HepG2 (cell line): ENCODE measurements around the gene TIMM10. TPM values are rescaled to one million over a fixed set of nuclear protein-coding genes. Genes with fewer than 3 reads are reported as not detected.

ENCODE experiments used
- CCAR2 ChIP-seq: fragments of 200-400 bp; formaldehyde crosslinking; optimal IDR thresholded peaks from 2 replicates; pipeline ENCODE3; 2018; ENCODE audit warnings: low read depth, mild to moderate bottlenecking, low read length, moderate library complexity
- GLI4 ChIP-seq: sonication (generic); formaldehyde crosslinking; IDR thresholded peaks from 2 replicates; pipeline ENCODE4 v1.5.1; 2020; ENCODE audit warnings: missing genetic modification reagents, mild to moderate bottlenecking, moderate library complexity, borderline replicate concordance
- HDAC6 ChIP-seq: fragments of 200-600 bp; sonication (generic); IDR thresholded peaks from 2 replicates; pipeline ENCODE4 v1.7.0; 2017; ENCODE audit warnings: mild to moderate bottlenecking, antibody characterized with exemption, low read length, low read depth
- HES4 ChIP-seq: sonication (generic); formaldehyde crosslinking; IDR thresholded peaks from 2 replicates; pipeline ENCODE4 v1.9.0; 2021; ENCODE audit warnings: mild to moderate bottlenecking, missing genetic modification reagents, borderline replicate concordance
- JARID2 ChIP-seq: sonication (generic); formaldehyde crosslinking; IDR thresholded peaks from 2 replicates; pipeline ENCODE4 v1.8.1; 2023; ENCODE audit warnings: missing genetic modification reagents, inconsistent platforms; ENCODE audit not compliant: insufficient replicate concordance
- MIXL1 ChIP-seq: IDR thresholded peaks from 2 replicates; pipeline ENCODE4 v1.6.1; 2016
- NR2F2 ChIP-seq: IDR thresholded peaks from 2 replicates; pipeline ENCODE4 v1.6.1; 2012; ENCODE audit warnings: low read depth, inconsistent platforms, borderline replicate concordance
- RBAK ChIP-seq: sonication (generic); formaldehyde crosslinking; IDR thresholded peaks from 2 replicates; pipeline ENCODE4 v1.5.1; 2020; ENCODE audit warnings: mild to moderate bottlenecking, missing genetic modification reagents
- RXRB ChIP-seq: IDR thresholded peaks from 2 replicates; pipeline ENCODE4 v1.6.1; 2016; ENCODE audit warnings: borderline replicate concordance, missing genetic modification reagents, missing compliant biosample characterization
- SAFB2 ChIP-seq: sonication (generic); formaldehyde crosslinking; IDR thresholded peaks from 2 replicates; pipeline ENCODE4 v1.5.1; 2020; ENCODE audit warnings: missing genetic modification reagents, low read depth, mild to moderate bottlenecking, borderline replicate concordance
- SALL1 ChIP-seq: sonication (generic); formaldehyde crosslinking; IDR thresholded peaks from 2 replicates; pipeline ENCODE4 v1.8.0; 2022; ENCODE audit warnings: mild to moderate bottlenecking, missing genetic modification reagents
- SMARCE1 ChIP-seq: fragments of 450-650 bp; IDR thresholded peaks from 2 replicates; pipeline ENCODE4 v1.6.1; 2017; ENCODE audit warnings: borderline replicate concordance
- SNAPC4 ChIP-seq: sonication (generic); formaldehyde crosslinking; IDR thresholded peaks from 2 replicates; pipeline ENCODE4 v1.4.0; 2020; ENCODE audit warnings: mild to moderate bottlenecking, missing genetic modification reagents
- SOX6 ChIP-seq, 2 experiments: fragments of 450-650 bp in 1 of 2; sonication (generic) in 1 of 2; formaldehyde crosslinking in 1 of 2; IDR thresholded peaks; 2 replicates each; pipeline versions ENCODE4 v1.4.0 to v1.6.1; 2017 to 2020; ENCODE audit warnings: antibody characterized with exemption in 1 of 2, mild to moderate bottlenecking in 1 of 2, missing genetic modification reagents in 1 of 2
- SRY ChIP-seq: sonication (generic); formaldehyde crosslinking; IDR thresholded peaks from 2 replicates; pipeline ENCODE4 v1.8.0; 2022; ENCODE audit warnings: mild to moderate bottlenecking, missing genetic modification reagents
- TRIM22 ChIP-seq: fragments of 450-650 bp; IDR thresholded peaks from 2 replicates; pipeline ENCODE4 v1.6.1; 2017
- YEATS2 ChIP-seq: sonication (generic); formaldehyde crosslinking; IDR thresholded peaks from 2 replicates; pipeline ENCODE4 v1.4.0; 2020; ENCODE audit warnings: missing genetic modification reagents, borderline replicate concordance
- ZNF224 ChIP-seq: sonication (generic); formaldehyde crosslinking; IDR thresholded peaks from 2 replicates; pipeline ENCODE4 v1.5.0; 2020; ENCODE audit warnings: mild to moderate bottlenecking, missing genetic modification reagents
- ZNF350 ChIP-seq: sonication (generic); formaldehyde crosslinking; IDR thresholded peaks from 2 replicates; pipeline ENCODE4 v1.4.0; 2020; ENCODE audit warnings: mild to moderate bottlenecking, low read depth, missing genetic modification reagents, borderline replicate concordance
- ZNF883 ChIP-seq: sonication (generic); formaldehyde crosslinking; IDR thresholded peaks from 2 replicates; pipeline ENCODE4 v1.5.1; 2020; ENCODE audit warnings: mild to moderate bottlenecking, missing genetic modification reagents; ENCODE audit errors: not compliant biosample characterization
- polyA plus RNA-seq, 8 experiments: library from polyadenylated mRNA; depleted of rRNA in 3 of 8; stranded (reverse) in 7 of 8; unstranded in 1 of 8; fragments of >200 nt; fragmentation: Illumina TruSeq in 4 of 8; extraction: Trizol in 4 of 8; gene quantifications; 2 replicates each; pipeline versions ENCODE4 v1.2.1 to v1.2.3, GENCODE V29; 2011 to 2016; ENCODE audit warnings: low read depth in 4 of 8, missing spikeins in 1 of 8, mixed read lengths in 1 of 8; ENCODE audit not compliant: insufficient read depth in 1 of 8
- total RNA-seq, 5 experiments: library from RNA; depleted of rRNA; stranded (reverse); fragments of >200 nt; fragmentation: Illumina TruSeq; extraction: Trizol; gene quantifications; 2 replicates each; pipeline ENCODE4 v1.2.3, GENCODE V29; 2016; ENCODE audit warnings: low read depth in 1 of 5
- TF ChIP-seq, protein P1 (sequence below): IDR thresholded peaks from 2 replicates; pipeline ENCODE4 v1.6.1; 2016; ENCODE audit warnings: mild to moderate bottlenecking
- TF ChIP-seq, protein P2 (sequence below): IDR thresholded peaks from 2 replicates; pipeline ENCODE4 v1.6.1; 2018; ENCODE audit warnings: missing genetic modification reagents, mild to moderate bottlenecking, missing compliant biosample characterization

Gene TIMM10
- total and polyA plus RNA-seq, 2 of the 13 experiments (the other 11 are each of a cell fraction or from before 2014, with no cell fraction given) = 67.8 to 82.2 TPM

DNA sequence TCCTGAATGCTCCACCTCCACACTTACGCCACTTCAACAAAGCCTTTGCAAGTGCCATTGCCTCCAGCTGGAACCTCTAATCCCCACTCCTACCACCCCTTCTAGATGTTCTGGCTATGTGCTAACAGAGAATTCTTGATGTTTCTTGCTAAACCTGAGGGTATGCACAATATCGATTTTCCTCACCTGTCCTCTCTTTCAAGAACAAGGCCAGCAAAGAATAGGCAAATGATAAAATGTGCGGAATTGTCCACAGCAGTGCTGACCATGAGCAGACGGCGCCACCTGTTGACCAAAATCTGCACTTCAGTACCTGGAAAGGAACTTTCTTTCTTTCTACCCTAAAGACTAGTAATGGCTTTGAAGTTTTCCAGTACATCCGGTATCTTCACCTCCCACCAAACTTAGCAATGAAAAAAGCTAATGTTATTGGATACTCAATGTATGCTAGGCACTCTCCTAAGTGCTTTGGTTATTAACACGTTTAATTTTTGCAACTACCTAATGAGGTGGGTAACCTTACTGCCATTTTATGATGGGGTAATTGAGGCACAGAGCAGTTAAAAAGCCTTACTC lies 3.4 kb downstream of the TIMM10 start (continued):
- 0 out of 2 replicates have a peak, but pooled peaks have one; percentile 14 for TF ChIP-seq ZNF350 (CRISPR knock-in tag)
- no peak for TF ChIP-seq SOX6 (IDR thresholded peaks at IDR 0.05)
- TF ChIP-seq SOX6 (CRISPR knock-in tag; IDR thresholded peaks at IDR 0.05) = peak; percentile 79
- TF ChIP-seq YEATS2 (CRISPR knock-in tag) = no peak
- TF ChIP-seq SMARCE1 = no peak
- TF ChIP-seq SRY (CRISPR knock-in tag) = no peak
- TF ChIP-seq, protein P1, sequence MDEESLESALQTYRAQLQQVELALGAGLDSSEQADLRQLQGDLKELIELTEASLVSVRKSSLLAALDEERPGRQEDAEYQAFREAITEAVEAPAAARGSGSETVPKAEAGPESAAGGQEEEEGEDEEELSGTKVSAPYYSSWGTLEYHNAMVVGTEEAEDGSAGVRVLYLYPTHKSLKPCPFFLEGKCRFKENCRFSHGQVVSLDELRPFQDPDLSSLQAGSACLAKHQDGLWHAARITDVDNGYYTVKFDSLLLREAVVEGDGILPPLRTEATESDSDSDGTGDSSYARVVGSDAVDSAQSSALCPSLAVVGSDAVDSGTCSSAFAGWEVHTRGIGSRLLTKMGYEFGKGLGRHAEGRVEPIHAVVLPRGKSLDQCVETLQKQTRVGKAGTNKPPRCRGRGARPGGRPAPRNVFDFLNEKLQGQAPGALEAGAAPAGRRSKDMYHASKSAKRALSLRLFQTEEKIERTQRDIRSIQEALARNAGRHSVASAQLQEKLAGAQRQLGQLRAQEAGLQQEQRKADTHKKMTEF (CRISPR knock-in tag) = peak; percentile 53; the same call in 1 of the 2 replicates
- TF ChIP-seq HDAC6 = no peak
- TF ChIP-seq RBAK (CRISPR knock-in tag) = no peak
- TF ChIP-seq HES4 (CRISPR knock-in tag) = no peak
- TF ChIP-seq ZNF224 = no peak
- TF ChIP-seq CCAR2 = no peak
- no peak for TF ChIP-seq NR2F2
- peak; percentile 51; the same call in 1 of the 2 replicates for TF ChIP-seq RXRB (CRISPR knock-in tag)
- TF ChIP-seq, protein P2, sequence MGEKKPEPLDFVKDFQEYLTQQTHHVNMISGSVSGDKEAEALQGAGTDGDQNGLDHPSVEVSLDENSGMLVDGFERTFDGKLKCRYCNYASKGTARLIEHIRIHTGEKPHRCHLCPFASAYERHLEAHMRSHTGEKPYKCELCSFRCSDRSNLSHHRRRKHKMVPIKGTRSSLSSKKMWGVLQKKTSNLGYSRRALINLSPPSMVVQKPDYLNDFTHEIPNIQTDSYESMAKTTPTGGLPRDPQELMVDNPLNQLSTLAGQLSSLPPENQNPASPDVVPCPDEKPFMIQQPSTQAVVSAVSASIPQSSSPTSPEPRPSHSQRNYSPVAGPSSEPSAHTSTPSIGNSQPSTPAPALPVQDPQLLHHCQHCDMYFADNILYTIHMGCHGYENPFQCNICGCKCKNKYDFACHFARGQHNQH (CRISPR knock-in tag) = no peak
- TF ChIP-seq SALL1 = 0 out of 2 replicates have a peak, but pooled peaks have one; percentile 11
- TF ChIP-seq SNAPC4 = no peak
- TF ChIP-seq GLI4 = no peak
- TF ChIP-seq JARID2 (CRISPR knock-in tag) = no peak
- no peak for TF ChIP-seq ZNF883
- TF ChIP-seq MIXL1 (CRISPR knock-in tag) = no peak; the same call in 1 of the 2 replicates
- TF ChIP-seq SAFB2 (CRISPR knock-in tag) = no peak
- TF ChIP-seq TRIM22 = no peak
